Activated T-helper 1 cell treated with anti-CD3 and anti-CD28 coated beads, Interleukin-12 subunit alpha, Interleukin-12 subunit beta, Interleukin-2, Interleukin-4 antibody, amounts not matched to agents 30 ng/mL and 10 ng/mL and 1 ng/mL, durations not matched to agents 14 hours and 24 hours and 36 hours (primary cell): Measurements from ENCODE around the gene PGLYRP2. TPM values are rescaled to one million over a fixed set of nuclear protein-coding genes. Genes with fewer than 3 reads are reported as not detected.

Source experiments
- DNase-seq: peaks from one replicate; pipeline ENCODE4 v3.0.0; 2021; ENCODE audit warnings: low spot score
- H3K27ac Mint-ChIP-seq: one replicate; pipeline ENCODE4 v1.8.0; 2021; ENCODE audit warnings: mild to moderate bottlenecking, mixed read lengths
- H3K27me3 Mint-ChIP-seq: one replicate; pipeline ENCODE4 v1.8.0; 2022; ENCODE audit warnings: mild to moderate bottlenecking, moderate library complexity, mixed read lengths; ENCODE audit not compliant: insufficient read depth
- H3K36me3 Mint-ChIP-seq: one replicate; pipeline ENCODE4 v1.8.0; 2021; ENCODE audit warnings: low read depth, mixed read lengths
- H3K4me1 Mint-ChIP-seq: one replicate; pipeline ENCODE4 v1.8.0; 2021; ENCODE audit warnings: low read depth, mixed read lengths
- H3K4me3 Mint-ChIP-seq: one replicate; pipeline ENCODE4 v1.8.0; 2021; ENCODE audit warnings: mild to moderate bottlenecking, moderate library complexity, mixed read lengths
- H3K9me3 Mint-ChIP-seq: one replicate; pipeline ENCODE4 v1.8.0; 2021; ENCODE audit warnings: mixed read lengths
- intact Hi-C: fragments of 100-400 bp; cut with micrococcal nuclease; formaldehyde crosslinking; loops from one replicate; pipeline ENCODE4 v1.15.1; 2024
- total RNA-seq: library from RNA; stranded (reverse); gene quantifications from 2 replicates; pipeline ENCODE4 v1.2.3, GENCODE V29; 2022

The PGLYRP2 gene
- total RNA-seq, 1 donor from 2014 or later, result not detected

DNA sequence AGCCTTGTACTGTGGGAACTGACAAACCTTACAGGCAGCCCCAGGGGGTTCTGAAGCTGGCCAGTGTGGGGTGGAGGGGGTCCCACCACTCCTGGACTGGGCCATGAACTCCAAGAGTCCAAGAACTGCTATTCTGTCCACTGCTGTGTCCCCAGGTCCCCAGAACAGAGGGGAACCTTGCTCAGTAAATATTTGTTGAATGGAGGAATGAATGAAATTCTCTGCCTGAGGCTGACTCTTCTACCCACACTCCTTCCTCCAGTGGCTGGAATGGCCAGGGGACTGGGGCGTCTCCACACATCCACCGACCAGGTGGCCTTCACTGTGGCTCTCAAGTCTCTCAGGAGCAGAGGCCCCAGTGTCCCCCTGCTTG is 41.2 kb downstream of the PGLYRP2 start:
- Mint-ChIP-seq H3K27ac (no peak overlapping the region), H3K4me3 (no peak overlapping the region), H3K27me3 (no peaks in the 10 kb centered on the region), H3K4me1 (peaks cover 10% of the 10 kb centered on the region), H3K36me3 (no peaks in the 10 kb centered on the region), H3K9me3 (no peaks in the 10 kb centered on the region)
- DNase-seq, result no peak
- intact Hi-C loops, result no loop called here

DNA sequence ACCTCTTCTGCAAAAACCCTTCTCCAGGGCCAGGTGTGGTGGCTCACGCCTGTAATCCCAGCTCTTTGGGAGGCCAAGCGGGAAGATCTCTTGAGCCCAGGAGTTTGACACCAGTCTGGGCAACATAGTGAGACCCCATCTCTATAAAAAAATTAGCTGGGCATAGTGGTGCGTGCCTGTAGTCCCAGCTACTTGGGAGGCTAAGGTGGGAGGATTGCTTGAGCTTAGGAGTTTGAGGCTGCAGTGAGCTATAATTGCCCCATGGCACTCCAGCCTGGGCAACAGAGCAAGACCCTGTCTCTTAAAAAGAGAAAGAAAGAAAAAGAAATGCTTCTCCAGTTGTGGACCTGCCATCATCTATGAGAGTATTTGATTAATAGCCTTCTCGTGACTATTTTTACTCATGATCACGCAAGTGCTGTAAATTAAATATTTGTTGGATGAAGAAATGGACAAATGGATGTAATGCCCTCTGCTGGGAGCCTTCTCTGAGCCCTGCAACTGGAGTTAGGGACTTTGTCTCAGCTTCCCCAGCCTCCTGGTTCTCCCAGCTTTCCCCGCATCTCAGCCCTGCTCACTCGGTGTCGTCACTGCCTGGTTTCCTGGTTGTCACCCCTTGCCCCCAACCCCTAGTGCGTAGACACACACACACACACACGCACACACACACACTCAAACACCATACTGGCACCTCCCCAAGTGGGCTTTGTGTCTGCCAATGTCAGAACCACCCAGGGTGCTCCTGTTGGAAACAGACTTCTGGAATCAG is 41.8 kb downstream of the PGLYRP2 start:
- no peak overlapping the region for H3K27ac Mint-ChIP-seq

DNA sequence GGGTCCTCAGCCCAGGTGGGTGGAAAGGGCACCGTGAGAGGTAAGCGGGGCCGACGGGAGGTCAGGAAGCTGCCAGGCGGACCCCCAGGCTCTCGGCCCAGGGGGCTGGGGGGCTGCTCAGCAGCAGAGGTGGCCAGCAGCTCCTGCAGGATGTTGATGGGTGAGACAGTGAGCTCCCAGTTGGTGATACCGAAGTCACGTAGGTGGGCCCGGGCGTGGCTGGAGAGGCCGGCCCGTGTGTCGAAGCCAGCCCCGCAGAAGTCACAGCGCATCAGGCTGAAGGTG is 42.5 kb downstream of the PGLYRP2 start:
- Mint-ChIP-seq H3K27me3 (no peaks in the 10 kb centered on the region), H3K9me3 (no peaks in the 10 kb centered on the region)
- intact Hi-C loops, result no loop called here

More for the DNA sequence above, 41.8 kb downstream of the PGLYRP2 start:
- H3K36me3 Mint-ChIP-seq, result no peaks in the 10 kb centered on the region
- H3K4me1 Mint-ChIP-seq, result peaks cover 13% of the 10 kb centered on the region
- no peaks in the 10 kb centered on the region for H3K9me3 Mint-ChIP-seq
- no peak for DNase-seq
- intact Hi-C loops, result no loop called here
- H3K27me3 Mint-ChIP-seq, result no peaks in the 10 kb centered on the region
- H3K4me3 Mint-ChIP-seq, result no peak overlapping the region

DNA sequence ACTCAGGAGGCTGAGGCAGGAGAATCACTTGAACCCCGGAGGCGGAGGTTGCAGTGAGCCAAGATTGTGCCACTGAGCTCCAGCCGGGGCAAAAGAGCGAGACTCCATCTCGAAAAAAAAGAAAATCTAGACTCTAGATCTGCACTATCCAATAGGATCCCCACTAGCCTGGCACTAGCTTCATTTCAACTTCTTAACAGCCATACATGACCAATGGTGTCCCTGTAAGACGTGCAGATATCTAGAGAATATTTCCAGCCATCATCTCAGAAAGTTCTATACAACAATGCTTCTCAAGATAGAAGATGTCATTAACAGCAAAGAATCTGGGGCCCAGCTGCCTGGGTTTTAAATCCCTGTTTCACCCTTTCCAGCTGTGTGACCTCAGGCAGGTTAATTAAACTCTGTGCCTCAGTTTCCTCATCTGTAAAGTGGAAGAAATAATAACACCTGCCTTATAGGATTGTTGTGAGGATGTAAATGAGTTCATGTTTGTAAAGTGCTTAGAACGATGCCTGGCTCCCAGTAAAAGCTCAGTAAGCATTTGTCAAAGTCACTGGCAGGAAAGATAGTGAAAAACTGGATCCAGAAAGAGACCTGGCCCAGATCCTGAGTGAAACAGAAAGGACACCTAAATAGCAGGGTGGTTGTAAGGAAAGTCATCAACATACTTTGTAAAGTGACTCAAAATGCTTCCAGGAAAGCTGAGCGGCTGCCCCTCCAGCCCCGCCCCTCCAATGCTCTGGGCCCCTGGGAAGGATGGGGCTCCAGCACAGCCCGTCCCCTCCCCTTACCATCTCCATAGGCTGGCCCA is 43.1 kb downstream of the PGLYRP2 start:
- H3K4me3 Mint-ChIP-seq, result no peak overlapping the region
- peaks cover 20% of the 10 kb centered on the region for H3K4me1 Mint-ChIP-seq
- intact Hi-C loops, result no loop called here
- no peaks in the 10 kb centered on the region for H3K9me3 Mint-ChIP-seq
- DNase-seq, result no peak
- H3K27me3 Mint-ChIP-seq, result no peaks in the 10 kb centered on the region
- peaks cover 4% of the 10 kb centered on the region for H3K36me3 Mint-ChIP-seq
- H3K27ac Mint-ChIP-seq, result no peak overlapping the region

More for the DNA sequence above, 42.5 kb downstream of the PGLYRP2 start:
- peaks cover 15% of the 10 kb centered on the region for H3K4me1 Mint-ChIP-seq
- H3K36me3 Mint-ChIP-seq, result peaks cover 3% of the 10 kb centered on the region
- no peak overlapping the region for H3K4me3 Mint-ChIP-seq
- DNase-seq, result no peak
- no peak overlapping the region for H3K27ac Mint-ChIP-seq

DNA sequence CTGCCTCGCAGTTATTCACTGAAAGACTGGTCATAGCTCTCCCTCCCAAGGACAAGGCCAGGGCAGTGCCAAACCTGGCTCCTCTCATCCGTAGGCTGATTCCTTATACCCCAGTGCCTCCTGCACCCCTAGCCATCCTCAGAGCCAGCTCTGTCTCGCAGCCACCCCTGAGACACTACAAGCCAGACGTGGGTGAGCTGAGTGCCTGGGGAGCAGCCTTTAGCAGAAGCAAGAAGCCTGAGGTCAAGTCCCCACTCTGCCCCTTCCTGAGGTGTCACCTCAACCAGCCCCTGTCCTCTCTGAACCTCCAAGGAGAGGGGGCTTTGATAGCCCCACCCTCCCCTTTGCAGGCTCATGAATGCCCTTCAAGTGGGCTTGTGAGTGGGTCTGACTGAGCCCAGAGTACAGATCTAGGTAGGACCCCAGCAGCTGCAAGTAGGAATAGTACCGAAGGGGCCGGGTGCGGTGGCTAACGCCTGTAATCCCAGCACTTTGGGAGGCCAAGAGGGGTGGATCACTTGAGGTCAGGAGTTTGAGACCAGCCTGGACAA is 45.7 kb downstream of the PGLYRP2 start:
- H3K4me1 Mint-ChIP-seq, result peaks cover 31% of the 10 kb centered on the region
- H3K36me3 Mint-ChIP-seq, result peaks cover 8% of the 10 kb centered on the region
- H3K4me3 Mint-ChIP-seq, result peak overlapping the region; percentile 91
- no peak for DNase-seq
- peak overlapping the region; percentile 88 for H3K27ac Mint-ChIP-seq
- H3K9me3 Mint-ChIP-seq, result no peaks in the 10 kb centered on the region
- no peaks in the 10 kb centered on the region for H3K27me3 Mint-ChIP-seq
- intact Hi-C loops, result loop anchor here (1.0 kb wide), 2 partner anchors 16 to 34 kb away; partner anchors contain the start of gene WIZ

DNA sequence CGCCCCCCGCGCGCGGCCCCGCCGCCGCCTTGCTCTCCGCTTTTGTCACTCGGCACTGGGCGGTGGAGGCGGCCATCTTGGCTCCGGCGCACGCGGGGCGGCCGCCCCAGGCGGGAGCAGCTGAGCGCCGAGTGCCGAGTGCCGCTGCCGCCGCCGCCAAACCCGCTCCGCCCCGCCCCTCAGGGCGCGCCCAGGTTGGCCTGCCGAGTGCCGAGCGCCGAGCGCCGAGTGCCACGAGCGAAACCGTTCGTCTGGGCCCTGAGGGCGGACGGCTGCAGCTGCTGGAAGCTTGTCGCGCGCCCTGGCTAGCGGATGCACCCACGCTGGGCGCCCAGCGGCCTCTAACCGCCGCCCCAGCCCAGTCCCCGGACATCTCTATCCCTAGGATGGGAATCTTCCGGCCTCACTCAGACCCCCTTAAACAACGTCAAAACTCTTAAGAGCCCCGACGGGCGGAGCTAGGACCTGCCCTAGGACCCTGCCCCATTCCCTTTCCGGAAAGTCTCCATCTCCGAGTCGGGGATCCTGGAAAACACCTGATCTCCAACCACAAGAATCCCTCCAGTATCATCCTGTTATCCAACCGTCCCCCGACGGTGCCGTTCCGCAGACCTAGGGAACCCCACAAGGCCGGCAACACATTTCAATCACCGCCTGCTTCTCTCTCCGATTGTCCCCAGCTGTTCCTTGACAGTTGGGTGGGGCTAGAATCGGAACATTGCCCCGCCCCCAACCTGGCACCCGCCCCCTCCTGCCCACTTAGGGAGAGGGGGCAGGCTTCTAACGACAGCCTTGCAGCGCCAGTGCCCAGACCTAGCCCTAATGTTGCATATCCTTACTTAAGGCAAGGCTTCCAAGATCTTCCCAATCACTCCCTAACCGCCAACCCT is 46.4 kb downstream of the PGLYRP2 start:
- peak overlapping the region; percentile 91 for H3K4me3 Mint-ChIP-seq
- intact Hi-C loops, result loop anchor here (1.0 kb wide), 6 partner anchors 14 to 122 kb away; partner anchors contain the start of genes AKAP8 and WIZ
- DNase-seq, result peak; percentile 94
- peaks cover 31% of the 10 kb centered on the region for H3K4me1 Mint-ChIP-seq
- no peaks in the 10 kb centered on the region for H3K27me3 Mint-ChIP-seq
- H3K27ac Mint-ChIP-seq, result peak overlapping the region; percentile 88
- peaks cover 11% of the 10 kb centered on the region for H3K36me3 Mint-ChIP-seq
- H3K9me3 Mint-ChIP-seq, result no peaks in the 10 kb centered on the region

DNA sequence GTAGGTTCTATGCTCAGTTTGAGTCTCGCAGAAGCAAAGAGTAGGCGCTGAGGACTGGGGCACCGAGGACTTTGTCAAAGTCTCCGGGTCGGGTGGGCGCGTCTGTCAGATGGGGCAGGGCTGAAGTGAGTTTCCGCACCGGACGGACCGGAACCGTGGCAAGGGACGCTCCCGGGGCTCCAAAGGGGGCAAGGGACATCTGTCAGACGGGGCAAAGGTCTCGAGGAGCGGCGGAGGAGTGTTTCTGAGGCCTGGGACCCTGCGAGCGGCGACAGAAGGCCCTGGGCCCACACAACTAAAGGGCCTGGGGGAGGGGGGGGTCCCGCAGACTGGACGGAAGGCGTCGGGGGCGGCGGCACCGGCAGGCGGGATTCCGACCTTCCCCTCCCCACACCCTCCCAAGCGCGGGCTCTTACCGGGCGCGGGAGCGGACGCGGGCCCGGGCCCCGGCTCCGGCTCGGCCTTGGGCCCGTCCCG is 47.2 kb downstream of the PGLYRP2 start:
- Mint-ChIP-seq H3K4me3 (peak overlapping the region; percentile 99), H3K4me1 (peaks cover 31% of the 10 kb centered on the region), H3K9me3 (no peaks in the 10 kb centered on the region), H3K36me3 (peaks cover 17% of the 10 kb centered on the region), H3K27ac (peak overlapping the region; percentile 96), H3K27me3 (no peaks in the 10 kb centered on the region)
- intact Hi-C loops, result loop anchor here (1.0 kb wide), 4 partner anchors 13 to 123 kb away; partner anchors contain the start of gene AKAP8
- no peak for DNase-seq

DNA sequence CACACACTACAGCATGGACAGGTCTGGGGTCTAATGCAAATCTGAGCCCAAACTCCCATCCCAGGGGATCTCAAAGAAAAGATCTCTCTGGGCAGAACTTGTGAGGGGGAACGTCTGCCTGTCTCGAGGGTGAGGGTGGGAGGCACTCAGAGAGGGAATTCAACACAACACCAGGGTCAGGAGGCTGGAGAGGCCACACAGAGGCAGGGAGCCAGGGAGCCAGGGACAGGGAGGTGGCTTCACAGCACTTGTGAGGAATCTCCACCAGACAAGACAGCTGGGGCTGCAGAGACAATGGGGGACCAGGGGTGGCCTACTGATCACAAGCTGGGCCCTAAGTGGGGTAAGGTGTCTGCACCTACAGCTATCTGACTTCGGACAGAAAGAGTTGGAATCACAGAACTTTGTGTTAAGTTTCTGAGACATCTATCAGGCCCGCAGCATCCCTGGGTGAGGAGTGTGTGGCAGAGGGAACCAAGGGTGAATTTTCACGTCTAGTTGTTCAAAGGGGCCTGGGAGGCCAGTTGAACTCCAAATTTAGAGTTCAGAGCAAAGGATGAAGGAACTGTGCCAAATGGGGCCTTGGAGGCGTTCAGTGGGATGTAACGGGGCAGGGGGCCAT is 47.8 kb downstream of the PGLYRP2 start:
- Mint-ChIP-seq H3K9me3 (no peaks in the 10 kb centered on the region), H3K4me1 (peaks cover 32% of the 10 kb centered on the region), H3K27me3 (no peaks in the 10 kb centered on the region), H3K36me3 (peaks cover 21% of the 10 kb centered on the region), H3K27ac (peak overlapping the region; percentile 96), H3K4me3 (peak overlapping the region; percentile 99)
- DNase-seq, result no peak
- intact Hi-C loops, result loop anchor here (1.0 kb wide), 4 partner anchors 12 to 124 kb away; partner anchors contain the start of gene AKAP8

DNA sequence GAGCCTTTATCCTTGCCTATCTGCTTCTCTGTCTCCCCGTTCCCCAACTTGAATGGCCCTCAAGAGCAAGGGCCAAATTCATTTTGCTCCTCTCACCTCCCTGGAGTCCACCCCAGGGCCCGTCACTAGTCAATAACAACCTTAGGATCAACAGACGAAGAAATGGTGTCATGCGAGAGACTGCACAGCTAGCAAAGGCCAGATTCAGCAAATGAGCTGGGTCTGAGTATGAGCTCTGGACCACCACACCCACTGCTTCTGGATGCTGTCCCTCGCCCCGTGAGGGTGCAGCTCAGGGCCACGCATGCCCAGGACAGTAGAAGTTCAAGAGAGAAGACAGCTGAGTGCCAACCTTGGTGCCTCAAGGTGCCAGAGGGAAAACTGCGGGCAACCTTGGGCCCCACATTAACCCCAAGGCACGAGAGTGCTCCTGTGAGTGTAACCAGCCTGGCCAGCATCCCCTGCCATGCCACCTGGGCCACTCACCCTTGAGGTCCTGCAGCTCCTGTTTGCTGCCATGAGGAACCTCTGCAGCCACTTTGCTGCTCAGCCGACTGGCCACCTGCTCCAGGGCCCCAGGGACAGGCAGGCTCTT is 48.7 kb downstream of the PGLYRP2 start:
- Mint-ChIP-seq H3K9me3 (no peaks in the 10 kb centered on the region), H3K36me3 (peaks cover 28% of the 10 kb centered on the region), H3K27me3 (no peaks in the 10 kb centered on the region), H3K4me3 (peak overlapping the region; percentile 99), H3K27ac (peak overlapping the region; percentile 96), H3K4me1 (peaks cover 34% of the 10 kb centered on the region)
- DNase-seq, result no peak
- intact Hi-C loops, result no loop called here

DNA sequence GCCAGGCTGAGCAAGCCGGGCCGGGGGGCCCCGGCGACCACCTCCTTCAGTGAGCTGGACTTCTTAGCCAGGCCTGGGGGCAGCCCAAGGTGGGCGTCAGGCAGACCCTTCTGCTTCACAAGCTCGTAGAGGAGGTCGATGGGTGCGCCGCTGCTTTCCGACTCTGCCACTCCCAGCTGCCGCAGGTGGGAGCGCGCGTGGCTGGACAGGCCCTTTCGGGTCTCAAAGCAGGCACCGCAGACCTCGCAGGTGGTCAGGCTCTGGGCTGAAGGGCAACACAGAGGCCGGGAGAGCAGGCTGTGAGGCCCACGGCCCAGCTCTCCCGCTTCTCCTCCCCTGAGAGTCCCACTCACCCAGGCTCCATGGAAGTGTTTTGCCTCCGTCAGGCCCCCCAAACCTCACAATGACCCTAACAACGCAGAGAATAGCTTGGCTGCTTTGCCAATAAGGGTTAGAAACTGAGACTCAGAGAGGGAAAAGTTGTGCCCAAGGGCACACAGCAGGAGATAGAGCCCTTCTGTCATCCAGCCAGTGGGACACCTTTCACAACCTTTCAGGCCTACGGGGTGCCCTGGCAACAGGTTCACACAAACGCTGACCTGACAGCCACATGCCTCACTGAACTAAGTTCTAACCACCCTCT is 49.4 kb downstream of the PGLYRP2 start:
- Mint-ChIP-seq H3K36me3 (peaks cover 30% of the 10 kb centered on the region), H3K27ac (no peak overlapping the region), H3K4me3 (peak overlapping the region; percentile 99), H3K4me1 (peaks cover 34% of the 10 kb centered on the region), H3K9me3 (no peaks in the 10 kb centered on the region), H3K27me3 (no peaks in the 10 kb centered on the region)
- intact Hi-C loops, result no loop called here
- no peak for DNase-seq
